SK-N-MC (cell line): Measurements from ENCODE around the gene TUT4.
A peak's percentile ranks its signal among the peaks of the same experiment; 100 is the strongest.

Experiments
- DNase-seq: peaks from one replicate; pipeline ENCODE4 v3.0.0-alpha.2; 2011; ENCODE audit warnings: low read depth, low spot score
- H3K27ac ChIP-seq: fragments of 200-600 bp; sonication (generic); 2 replicates; pipeline ENCODE4 v1.5.1; 2016; ENCODE audit warnings: mixed run types
- H3K36me3 ChIP-seq: fragments of 200-600 bp; sonication (generic); 2 replicates; pipeline ENCODE4 v1.6.1; 2017; ENCODE audit warnings: antibody characterized with exemption, low read length, mixed read lengths; ENCODE audit not compliant: insufficient read depth
- H3K4me3 ChIP-seq: fragments of 200-600 bp; sonication (generic); 2 replicates; pipeline ENCODE4 v1.5.1; 2016
- H3K9ac ChIP-seq: fragments of 200-600 bp; sonication (generic); 2 replicates; pipeline ENCODE4 v1.8.0; 2017; ENCODE audit warnings: mixed run types, mixed read lengths; ENCODE audit not compliant: insufficient read length
- H3K9me3 ChIP-seq: fragments of 200-600 bp; sonication (generic); 2 replicates; pipeline ENCODE4 v1.6.1; 2017; ENCODE audit warnings: low read depth, mild to moderate bottlenecking, antibody characterized with exemption, low read length, moderate library complexity, mixed read lengths
- EZH2 ChIP-seq: fragments of 200-600 bp; sonication (generic); IDR thresholded peaks from one replicate; pipeline ENCODE4 v1.6.1; 2017; ENCODE audit warnings: antibody characterized with exemption
- FOXP2 ChIP-seq: optimal IDR thresholded peaks from 2 replicates; pipeline ENCODE3; 2011; ENCODE audit warnings: mild to moderate bottlenecking, moderate library complexity; ENCODE audit not compliant: insufficient read depth; ENCODE audit errors: extremely low read length, control extremely low read depth
- POLR2AphosphoS5 ChIP-seq: IDR thresholded peaks from 2 replicates; pipeline ENCODE4 v1.6.1; 2012; ENCODE audit warnings: mild to moderate bottlenecking, low read depth, low read length, borderline replicate concordance

TUT4 gene

GRCh38 chr1:52404975-52405338, 147.9 kb downstream of the TUT4 start:
- Histone ChIP-seq H3K9me3 (no peaks in the 10 kb centered on the region), H3K9ac (peak overlapping the region; percentile 95), H3K4me3 (peak overlapping the region; percentile 90), H3K36me3 (peaks cover 54% of the 10 kb centered on the region), H3K27ac (peak overlapping the region; percentile 77)
- no peak for TF ChIP-seq POLR2AphosphoS5
- no peak for TF ChIP-seq FOXP2
- TF ChIP-seq EZH2, result no peak
- DNase-seq, result no peak

GRCh38 chr1:52404116-52404974, 148.5 kb downstream of the TUT4 start, which contains the start of the genes ORC1 and PRPF38A:
TSS of gene ORC1 (minus strand) at chr1:52404423. CDS start at chr1:52402223, 2,200 bp downstream.
TSS of gene PRPF38A (plus strand) at chr1:52404602. CDS start at chr1:52404750, 148 bp downstream.
- TF ChIP-seq POLR2AphosphoS5 (peak; percentile 94), FOXP2 (peak; percentile 94), EZH2 (no peak)
- DNase-seq, result peak; percentile 85
- Histone ChIP-seq H3K27ac (peak within 1 kb of the TSS; percentile 77), H3K9ac (peak within 1 kb of the TSS; percentile 95), H3K36me3 (peaks cover 52% of the 10 kb centered on the region), H3K4me3 (peak within 1 kb of the TSS; percentile 90), H3K9me3 (no peaks in the 10 kb centered on the region)

GRCh38 chr1:52403566-52404115, 149.3 kb downstream of the TUT4 start:
- peak overlapping the region; percentile 90 for H3K4me3 ChIP-seq
- peak overlapping the region; percentile 95 for H3K9ac ChIP-seq
- TF ChIP-seq FOXP2 (no peak), EZH2 (no peak), POLR2AphosphoS5 (no peak)
- peaks cover 49% of the 10 kb centered on the region for H3K36me3 ChIP-seq
- H3K9me3 ChIP-seq, result no peaks in the 10 kb centered on the region
- H3K27ac ChIP-seq, result peak overlapping the region; percentile 42
- peak; percentile 5 for DNase-seq

- no peaks in the 10 kb centered on the region for H3K9me3 ChIP-seq
- no peak overlapping the region for H3K27ac ChIP-seq
- peaks cover 45% of the 10 kb centered on the region for H3K36me3 ChIP-seq
Observed at GRCh38 chr1:52402860-52403240, 150.0 kb downstream of the TUT4 start.

GRCh38 chr1:52400131-52400530, 152.8 kb downstream of the TUT4 start:
- no peak for DNase-seq
- H3K9ac ChIP-seq, result no peak overlapping the region
- H3K4me3 ChIP-seq, result no peak overlapping the region
- no peak overlapping the region for H3K27ac ChIP-seq
- peaks cover 57% of the 10 kb centered on the region for H3K36me3 ChIP-seq
- TF ChIP-seq FOXP2 (no peak), EZH2 (no peak), POLR2AphosphoS5 (no peak)
- H3K9me3 ChIP-seq, result no peaks in the 10 kb centered on the region

More at GRCh38 chr1:52402860-52403240, 150.0 kb downstream of the TUT4 start:
- H3K9ac ChIP-seq, result peak overlapping the region; percentile 95
- no peak for DNase-seq
- TF ChIP-seq FOXP2, result no peak
- no peak for TF ChIP-seq POLR2AphosphoS5
- TF ChIP-seq EZH2, result no peak
- H3K4me3 ChIP-seq, result peak overlapping the region; percentile 90

GRCh38 chr1:52399629-52400028, 153.3 kb downstream of the TUT4 start:
- no peak overlapping the region for H3K9ac ChIP-seq
- H3K27ac ChIP-seq, result no peak overlapping the region
- no peak for DNase-seq
- no peaks in the 10 kb centered on the region for H3K9me3 ChIP-seq
- peaks cover 62% of the 10 kb centered on the region for H3K36me3 ChIP-seq
- H3K4me3 ChIP-seq, result no peak overlapping the region
- no peak for TF ChIP-seq POLR2AphosphoS5
- TF ChIP-seq EZH2, result no peak
- TF ChIP-seq FOXP2, result no peak

- peaks cover 77% of the 10 kb centered on the region for H3K36me3 ChIP-seq
- H3K9ac ChIP-seq, result no peak overlapping the region
Observed at GRCh38 chr1:52393174-52393573, 159.7 kb downstream of the TUT4 start.

GRCh38 chr1:52386458-52386857, 166.4 kb downstream of the TUT4 start:
- no peak for DNase-seq
- Histone ChIP-seq H3K36me3 (peaks cover 74% of the 10 kb centered on the region), H3K4me3 (no peak overlapping the region), H3K27ac (no peak overlapping the region), H3K9me3 (no peaks in the 10 kb centered on the region), H3K9ac (no peak overlapping the region)
- TF ChIP-seq EZH2 (no peak), POLR2AphosphoS5 (no peak)

More at GRCh38 chr1:52393174-52393573, 159.7 kb downstream of the TUT4 start:
- Histone ChIP-seq H3K27ac (no peak overlapping the region), H3K9me3 (no peaks in the 10 kb centered on the region), H3K4me3 (no peak overlapping the region)
- no peak for DNase-seq
- TF ChIP-seq EZH2 (no peak), POLR2AphosphoS5 (no peak), FOXP2 (no peak)

GRCh38 chr1:52385376-52385775, 167.5 kb downstream of the TUT4 start:
- Histone ChIP-seq H3K4me3 (no peak overlapping the region), H3K9ac (no peak overlapping the region), H3K9me3 (no peaks in the 10 kb centered on the region), H3K27ac (no peak overlapping the region), H3K36me3 (peaks cover 83% of the 10 kb centered on the region)
- no peak for TF ChIP-seq POLR2AphosphoS5
- no peak for TF ChIP-seq FOXP2
- TF ChIP-seq EZH2, result no peak
- DNase-seq, result no peak
